Sigmoid colon (tissue), 7 donors: Measurements from ENCODE around the gene CLIC6. TPM values are rescaled to one million over a fixed set of nuclear protein-coding genes. Genes with fewer than 3 reads are reported as not detected.

Experiments used
- DNase-seq: peaks from one replicate; pipeline ENCODE4 v3.0.0-alpha.2; 2019
- H3K27ac ChIP-seq, 4 donors: fragments of 200-600 bp; sonication (generic); one replicate each; pipeline ENCODE4 v1.5.1; 2016 to 2019; ENCODE audit warnings: mild to moderate bottlenecking in 1 of 4
- H3K27me3 ChIP-seq, 3 donors: fragments of 200-600 bp; sonication (generic); one replicate each; pipeline ENCODE4 v1.5.1; 2019; ENCODE audit warnings: mild to moderate bottlenecking in 1 of 3
- H3K36me3 ChIP-seq, 4 donors: fragments of 200-600 bp; sonication (generic); one replicate each; pipeline ENCODE4 v1.5.1; 2016 to 2019
- H3K4me1 ChIP-seq, 4 donors: fragments of 200-600 bp; sonication (generic); one replicate each; pipeline ENCODE4 v1.5.1; 2017 to 2019
- H3K4me3 ChIP-seq, 4 donors: fragments of 200-600 bp; sonication (generic); one replicate each; pipeline ENCODE4 v1.5.1; 2017 to 2019; ENCODE audit warnings: mild to moderate bottlenecking in 2 of 4, moderate library complexity in 1 of 4
- H3K9me3 ChIP-seq, 4 donors: fragments of 200-600 bp in 3 of 4; sonication (generic) in 3 of 4; one replicate each; pipeline versions ENCODE4 v1.5.1 to v1.6.1; 2013 to 2019
- CTCF ChIP-seq, 4 experiments: fragments of 450-650 bp in 3 of 4; fragments of 200-600 bp in 1 of 4; IDR thresholded peaks; one replicate each; pipeline ENCODE4 v1.5.1; 2016 to 2019; ENCODE audit warnings: antibody characterized with exemption in 4 of 4, mild to moderate bottlenecking in 3 of 4, moderate library complexity in 2 of 4
- EP300 ChIP-seq, 4 donors: sonication (generic); formaldehyde crosslinking; IDR thresholded peaks; one replicate each; pipeline ENCODE4 v1.6.1; 2017; ENCODE audit warnings: antibody characterized with exemption in 4 of 4
- POLR2A ChIP-seq, 2 donors: fragments of 450-650 bp; IDR thresholded peaks; one replicate each; pipeline ENCODE4 v1.6.1; 2016; ENCODE audit warnings: antibody characterized with exemption in 2 of 2, mild to moderate bottlenecking in 2 of 2, moderate library complexity in 2 of 2
- POLR2AphosphoS5 ChIP-seq, 4 donors: sonication (generic); formaldehyde crosslinking; IDR thresholded peaks; one replicate each; pipeline ENCODE4 v1.6.1; 2017; ENCODE audit warnings: antibody characterized with exemption in 4 of 4
- WGBS, 2 donors: extraction: QIAGEN DNeasy Blood & Tissue Kit; methylation state at CpG; one replicate each; pipeline ENCODE4 v1.1.7; 2013; 5-methylcytosine and 5-hydroxymethylcytosine counted together
- intact Hi-C: fragments of 100-400 bp; cut with DNase I; formaldehyde crosslinking; loops from one replicate; pipeline ENCODE4 v1.15.1; 2023
- polyA plus RNA-seq, 3 donors: library from polyadenylated mRNA; stranded (reverse); fragments of 200-250 nt; gene quantifications; one replicate each; pipeline ENCODE4 v1.2.3, GENCODE V29; 2013
- total RNA-seq, 4 donors: library from RNA; depleted of rRNA; stranded (reverse); fragments of >200 nt; gene quantifications; one replicate each; pipeline ENCODE4 v1.1.0, GENCODE V29; 2016
- donor health status: healthy with polysubstance abuse.
- donor health status: Bipolar disorder and iron deficiency.
- donor health status: healthy.

The CLIC6 gene
- total and polyA plus RNA-seq, 7 donors: 0.71 to 6.9 (median 1.6) TPM; not detected in 1

GRCh38 chr21:34691390-34692032, 22.7 kb downstream of the CLIC6 start:
- Histone ChIP-seq H3K27ac (no peak overlapping the region), H3K27me3 (peaks cover 0 to 3% (median 0%) of the 10 kb centered on the region in 3 donors), H3K36me3 (no peaks in the 10 kb centered on the region), H3K9me3 (no peaks in the 10 kb centered on the region), H3K4me1 (peaks cover 0 to 13% (median 0%) of the 10 kb centered on the region in 4 donors), H3K4me3 (no peak overlapping the region)
- no peak for TF ChIP-seq CTCF (IDR thresholded peaks at IDR 0.05)
- no peak for TF ChIP-seq POLR2A (IDR thresholded peaks at IDR 0.05)
- TF ChIP-seq EP300 (IDR thresholded peaks at IDR 0.05): no peak
- no peak for TF ChIP-seq POLR2AphosphoS5 (IDR thresholded peaks at IDR 0.05)
- WGBS, 2 donors: 14 to 62% methylated on average over 5 of the region's 5 CpGs
- intact Hi-C loops: no loop called here
- no peak for DNase-seq

- Histone ChIP-seq H3K4me1 (peaks cover 0 to 13% (median 0%) of the 10 kb centered on the region in 4 donors), H3K27ac (no peak overlapping the region)
- TF ChIP-seq POLR2AphosphoS5 (IDR thresholded peaks at IDR 0.05) (no peak), POLR2A (IDR thresholded peaks at IDR 0.05) (no peak), CTCF (IDR thresholded peaks at IDR 0.05) (no peak), EP300 (IDR thresholded peaks at IDR 0.05) (no peak)
These were observed 23.7 kb downstream of the CLIC6 start for GRCh38 chr21:34692458-34693020.

GRCh38 chr21:34693192-34693810, 24.5 kb downstream of the CLIC6 start:
- WGBS, 2 donors: 57 to 60% methylated on average over 6 of the region's 6 CpGs
- Histone ChIP-seq H3K4me3 (no peak overlapping the region), H3K36me3 (no peaks in the 10 kb centered on the region), H3K4me1 (peaks cover 0 to 13% (median 0%) of the 10 kb centered on the region in 4 donors), H3K9me3 (no peaks in the 10 kb centered on the region), H3K27ac (no peak overlapping the region), H3K27me3 (peaks cover 0 to 3% (median 0%) of the 10 kb centered on the region in 3 donors)
- intact Hi-C loops: no loop called here
- TF ChIP-seq CTCF (IDR thresholded peaks at IDR 0.05) (peak in 3 of 4 experiments; percentile 49 to 73 (median 52)), EP300 (IDR thresholded peaks at IDR 0.05) (no peak)
- no peak for DNase-seq

More at GRCh38 chr21:34692458-34693020, 23.7 kb downstream of the CLIC6 start:
- no peaks in the 10 kb centered on the region for H3K9me3 ChIP-seq
- no peaks in the 10 kb centered on the region for H3K36me3 ChIP-seq
- intact Hi-C loops: no loop called here
- WGBS, 2 donors: 16 to 61% methylated on average over 2 of the region's 2 CpGs
- peaks cover 0 to 3% (median 0%) of the 10 kb centered on the region in 3 donors for H3K27me3 ChIP-seq
- H3K4me3 ChIP-seq: no peak overlapping the region
- no peak for DNase-seq

GRCh38 chr21:34695434-34695833, 26.6 kb downstream of the CLIC6 start:
- H3K9me3 ChIP-seq: no peaks in the 10 kb centered on the region
- H3K27me3 ChIP-seq: peaks cover 0 to 3% (median 0%) of the 10 kb centered on the region in 3 donors
- peaks cover 0 to 7% (median 0%) of the 10 kb centered on the region in 4 donors for H3K4me1 ChIP-seq
- H3K27ac ChIP-seq: no peak overlapping the region
- no peak for DNase-seq
- TF ChIP-seq POLR2A (IDR thresholded peaks at IDR 0.05): no peak
- no peak for TF ChIP-seq CTCF (IDR thresholded peaks at IDR 0.05)
- TF ChIP-seq POLR2AphosphoS5 (IDR thresholded peaks at IDR 0.05): no peak
- no peak for TF ChIP-seq EP300 (IDR thresholded peaks at IDR 0.05)
- no peaks in the 10 kb centered on the region for H3K36me3 ChIP-seq
- no peak overlapping the region for H3K4me3 ChIP-seq
- 61 to 71% methylated on average over 2 of the region's 2 CpGs for WGBS, 2 donors
- intact Hi-C loops: no loop called here
